ENCODE results near the gene AP1G2.

DNA sequence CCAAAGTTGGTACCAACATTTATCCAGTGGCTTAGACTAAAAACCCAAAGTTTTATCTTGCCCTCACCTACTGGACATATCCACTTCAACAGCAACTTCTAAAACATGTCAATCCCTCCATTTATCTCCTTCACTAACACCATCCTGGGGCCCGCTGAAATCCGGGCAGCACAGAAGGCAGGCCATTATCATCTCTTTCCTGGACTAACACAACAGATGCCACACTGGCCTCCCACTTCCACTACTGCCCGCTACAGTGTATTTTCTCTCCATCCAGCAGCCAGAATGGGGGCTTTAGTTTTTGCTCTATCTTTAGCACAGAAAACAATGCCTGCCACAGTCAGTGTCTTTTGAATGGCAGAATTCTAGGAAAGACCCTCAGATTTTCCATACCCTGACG is 31.6 kb downstream of the AP1G2 start:
- TF ChIP-seq EZH2 (IDR thresholded peaks at IDR 0.05; ENCODE audit: low read length, unreplicated experiment) = no peak
- no peak for TF ChIP-seq EZH2phosphoT487 (IDR thresholded peaks at IDR 0.05; ENCODE audit: borderline replicate concordance, low read length)
- TF ChIP-seq, protein P1, sequence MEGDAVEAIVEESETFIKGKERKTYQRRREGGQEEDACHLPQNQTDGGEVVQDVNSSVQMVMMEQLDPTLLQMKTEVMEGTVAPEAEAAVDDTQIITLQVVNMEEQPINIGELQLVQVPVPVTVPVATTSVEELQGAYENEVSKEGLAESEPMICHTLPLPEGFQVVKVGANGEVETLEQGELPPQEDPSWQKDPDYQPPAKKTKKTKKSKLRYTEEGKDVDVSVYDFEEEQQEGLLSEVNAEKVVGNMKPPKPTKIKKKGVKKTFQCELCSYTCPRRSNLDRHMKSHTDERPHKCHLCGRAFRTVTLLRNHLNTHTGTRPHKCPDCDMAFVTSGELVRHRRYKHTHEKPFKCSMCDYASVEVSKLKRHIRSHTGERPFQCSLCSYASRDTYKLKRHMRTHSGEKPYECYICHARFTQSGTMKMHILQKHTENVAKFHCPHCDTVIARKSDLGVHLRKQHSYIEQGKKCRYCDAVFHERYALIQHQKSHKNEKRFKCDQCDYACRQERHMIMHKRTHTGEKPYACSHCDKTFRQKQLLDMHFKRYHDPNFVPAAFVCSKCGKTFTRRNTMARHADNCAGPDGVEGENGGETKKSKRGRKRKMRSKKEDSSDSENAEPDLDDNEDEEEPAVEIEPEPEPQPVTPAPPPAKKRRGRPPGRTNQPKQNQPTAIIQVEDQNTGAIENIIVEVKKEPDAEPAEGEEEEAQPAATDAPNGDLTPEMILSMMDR (conservative IDR thresholded peaks at IDR 0.05; ENCODE audit: low read depth, low read length) = no peak

Data from PC-3 (cell line).